HG02852 (cell line): ENCODE measurements around the gene GNA14.
"Not testable (repeated sequence)": the region's sequence is repeated elsewhere in the genome, so short reads cannot be mapped to it uniquely, and the experiment has no call there.

Experiments used
- ATAC-seq: cut with Tn5 transposase; IDR thresholded peaks from one replicate; pipeline ENCODE4 v1.9.1; 2021; ENCODE audit warnings: mild to moderate bottlenecking, moderate library complexity; ENCODE audit not compliant: unreplicated experiment

Gene GNA14

GRCh38 chr9:77592476-77592875 is 55.6 kb downstream of the GNA14 start:
- ATAC-seq: no peak

- no peak for ATAC-seq
Observed at GRCh38 chr9:77589046-77589795, 58.9 kb downstream of the GNA14 start.

GRCh38 chr9:77588271-77588937 is 59.7 kb downstream of the GNA14 start:
- ATAC-seq: no peak

GRCh38 chr9:77587851-77588250 is 60.3 kb downstream of the GNA14 start:
- no peak for ATAC-seq

- ATAC-seq: no peak
Observed at GRCh38 chr9:77587042-77587441, 61.1 kb downstream of the GNA14 start.

- ATAC-seq: no peak
Observed at GRCh38 chr9:77586591-77586990, 61.5 kb downstream of the GNA14 start.

GRCh38 chr9:77585335-77585786 is 62.8 kb downstream of the GNA14 start:
- no peak for ATAC-seq

GRCh38 chr9:77584927-77585326 is 63.2 kb downstream of the GNA14 start:
- not testable (repeated sequence) for ATAC-seq

- ATAC-seq: no peak
Observed at GRCh38 chr9:77582961-77583576, 65.1 kb downstream of the GNA14 start.

- ATAC-seq: no peak
Observed at GRCh38 chr9:77582525-77582924, 65.6 kb downstream of the GNA14 start.

GRCh38 chr9:77575785-77576184 is 72.3 kb downstream of the GNA14 start:
- ATAC-seq: no peak

- no peak for ATAC-seq
Observed at GRCh38 chr9:77569335-77569734, 78.8 kb downstream of the GNA14 start.

GRCh38 chr9:77563174-77563573 is 84.9 kb downstream of the GNA14 start:
- no peak for ATAC-seq

- ATAC-seq: peak; percentile 70
Observed at GRCh38 chr9:77562019-77562748, 85.9 kb downstream of the GNA14 start.

GRCh38 chr9:77561331-77562018 is 86.6 kb downstream of the GNA14 start:
- ATAC-seq: peak; percentile 21

GRCh38 chr9:77556396-77556795 is 91.7 kb downstream of the GNA14 start:
- ATAC-seq: no peak

- no peak for ATAC-seq
Observed at GRCh38 chr9:77554586-77555105, 93.5 kb downstream of the GNA14 start.

GRCh38 chr9:77547106-77547730 is 100.9 kb downstream of the GNA14 start:
- no peak for ATAC-seq

- ATAC-seq: no peak
Observed at GRCh38 chr9:77546376-77546950, 101.7 kb downstream of the GNA14 start.

- no peak for ATAC-seq
Observed at GRCh38 chr9:77544546-77544945, 103.6 kb downstream of the GNA14 start.
